ENCODE measurements around the gene SLC10A7.

DNA sequence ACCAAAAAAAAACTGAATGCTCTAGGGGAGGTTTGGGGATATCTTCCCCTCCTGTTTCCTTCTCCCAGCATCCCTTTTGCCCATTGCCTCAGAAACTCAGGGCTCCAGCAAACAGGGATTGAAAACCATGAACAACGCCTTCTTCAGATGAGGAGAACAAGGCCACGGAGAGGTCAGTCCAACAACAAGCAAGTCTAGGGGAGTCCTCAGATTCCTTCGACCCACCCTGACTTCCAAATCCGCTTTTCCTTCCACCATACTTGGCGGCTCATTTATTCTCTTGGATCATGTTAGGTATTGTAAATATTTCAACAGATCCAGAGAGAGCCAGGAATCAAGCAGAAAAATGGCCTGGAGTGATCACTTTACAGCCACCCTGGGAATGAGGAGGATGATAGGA lies 285.5 kb downstream of the SLC10A7 start:
- TF ChIP-seq CTCF (conservative IDR thresholded peaks at IDR 0.05; ENCODE audit: low read depth, low read length) (no peak), EZH2 (IDR thresholded peaks at IDR 0.05; ENCODE audit: borderline replicate concordance, low read depth, low read length, poor library complexity, severe bottlenecking) (no peak)
